CD4-positive, alpha-beta T cell treated with Interleukin-17A for 4 hours (primary cell): ENCODE results near the gene FAM114A1.
"Not testable (repeated sequence)": the region's sequence is repeated elsewhere in the genome, so short reads cannot be mapped to it uniquely, and the experiment has no call there.

ENCODE experiments used
- DNase-seq: peaks from one replicate; pipeline ENCODE4 v3.0.0-alpha.2; 2020; ENCODE audit warnings: mixed read lengths

The FAM114A1 gene

GRCh38 chr4:38979081-38979480 is 111.5 kb downstream of the FAM114A1 start:
- DNase-seq = no peak

- DNase-seq = no peak
Measured at GRCh38 chr4:38979511-38980230, 112.1 kb downstream of the FAM114A1 start.

- no peak for DNase-seq
Measured at GRCh38 chr4:38980903-38981676, 113.5 kb downstream of the FAM114A1 start.

GRCh38 chr4:38982361-38983095 is 114.9 kb downstream of the FAM114A1 start:
- DNase-seq = no peak

- DNase-seq = no peak
Measured at GRCh38 chr4:38983291-38983690, 115.7 kb downstream of the FAM114A1 start.

- DNase-seq = peak; percentile 8
Measured at GRCh38 chr4:38983787-38984598, 116.4 kb downstream of the FAM114A1 start.

GRCh38 chr4:38985410-38986100 is 117.9 kb downstream of the FAM114A1 start:
- peak; percentile 10 for DNase-seq

- no peak for DNase-seq
Measured at GRCh38 chr4:38987491-38987890, 119.9 kb downstream of the FAM114A1 start.

GRCh38 chr4:38988353-38988752 is 120.7 kb downstream of the FAM114A1 start:
- DNase-seq = not testable (repeated sequence)

GRCh38 chr4:38989487-38989886 is 121.9 kb downstream of the FAM114A1 start:
- DNase-seq = no peak

- no peak for DNase-seq
Measured at GRCh38 chr4:38990241-38990640, 122.6 kb downstream of the FAM114A1 start.

GRCh38 chr4:38993683-38994082 is 126.1 kb downstream of the FAM114A1 start:
- DNase-seq = no peak

GRCh38 chr4:38994135-38994534 is 126.5 kb downstream of the FAM114A1 start:
- no peak for DNase-seq
